ENCODE results near the gene TLR8. TPM values are rescaled to one million over a fixed set of nuclear protein-coding genes. Genes with fewer than 3 reads are reported as not detected.
A peak's percentile ranks its signal among the peaks of the same experiment; 100 is the strongest.

The TLR8 gene
- total RNA-seq, 2 experiments from 2014 or later, result not detected

DNA sequence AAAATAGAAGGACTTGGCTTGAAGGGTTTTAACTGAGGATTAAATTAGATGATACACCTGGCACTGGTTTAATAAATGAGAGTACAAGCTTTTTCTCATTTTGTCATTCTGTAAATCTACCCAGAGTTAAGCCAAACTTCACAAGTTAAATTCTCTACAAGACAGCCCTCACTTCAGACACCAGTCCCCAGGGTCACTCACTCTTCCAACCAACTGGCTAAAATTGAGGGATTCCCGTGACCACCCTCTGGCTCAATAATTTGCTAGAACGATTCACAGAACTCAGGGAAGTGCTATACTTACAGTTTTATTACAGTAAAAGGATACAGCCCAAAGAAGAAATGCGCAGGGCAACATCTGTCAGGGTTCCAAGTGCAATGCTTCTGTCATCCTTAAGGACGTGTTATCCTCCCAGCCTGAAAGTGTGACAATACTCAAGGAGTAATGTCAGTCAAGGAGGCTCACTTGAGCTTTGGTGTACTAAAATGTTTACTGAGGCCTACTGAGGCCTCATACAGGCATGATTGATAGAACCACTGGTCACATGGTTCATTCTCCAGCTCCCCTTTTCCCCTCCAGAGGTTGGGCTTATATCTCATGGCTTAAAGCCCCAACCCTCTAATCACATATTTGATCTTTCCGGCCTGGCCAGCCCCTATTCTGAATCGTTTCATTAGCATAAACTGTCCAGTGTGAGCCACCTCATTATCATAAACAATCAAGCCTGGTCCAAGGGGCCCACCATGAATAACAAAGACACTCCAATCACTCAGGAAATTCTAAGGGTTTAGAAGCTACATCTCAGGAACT lies 58.9 kb downstream of the TLR8 start:
- H3K27me3 Mint-ChIP-seq, result no peaks in the 10 kb centered on the region

DNA sequence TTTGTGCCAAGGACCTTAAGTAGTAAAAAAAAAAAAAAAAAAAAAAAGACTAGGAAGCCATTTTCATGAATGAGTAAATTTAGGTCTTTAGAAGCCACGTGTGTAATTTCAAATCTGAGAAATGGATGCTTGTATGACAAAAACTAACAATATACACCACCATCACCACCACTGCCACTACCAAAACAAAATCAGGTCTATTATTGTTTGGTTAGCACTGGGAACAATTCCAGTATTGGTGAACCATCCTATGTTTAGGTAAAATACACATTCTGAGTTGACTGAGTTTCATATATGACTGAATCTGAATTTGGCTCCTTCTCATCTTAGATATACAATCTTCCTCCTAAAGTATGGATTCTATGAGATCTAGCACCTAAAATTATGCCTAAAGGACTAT lies 59.7 kb downstream of the TLR8 start:
- no peak overlapping the region for H3K4me3 Mint-ChIP-seq
- no peak for DNase-seq
- no peaks in the 10 kb centered on the region for H3K9me3 Mint-ChIP-seq
- H3K36me3 Mint-ChIP-seq (ENCODE audit: low read depth), result no peaks in the 10 kb centered on the region
- CTCF ChIA-PET, result interaction anchor here (1.5 to 3.4 kb wide), 4 partner anchors 8 to 126 kb away, joined by 3 to 15 read pairs (median 6); no protein-coding TSS in a partner anchor
- POLR2A ChIA-PET, result interaction anchor here (0.6 to 25.0 kb wide), 4 partner anchors 12 to 119 kb away, joined by 3 to 1502 read pairs (median 718); partner anchors contain the start of gene TMSB4X
- peaks cover 63% of the 10 kb centered on the region for H3K4me1 Mint-ChIP-seq
- no peaks in the 10 kb centered on the region for H3K27me3 Mint-ChIP-seq
- peak overlapping the region; percentile 94 for H3K27ac Mint-ChIP-seq

More for the DNA sequence above, 58.9 kb downstream of the TLR8 start:
- DNase-seq, result no peak
- ChIA-PET POLR2A (interaction anchor here (8.3 to 25.0 kb wide), 3 partner anchors 11 to 119 kb away, joined by 94 to 1502 read pairs (median 1343); partner anchors contain the start of gene TMSB4X), CTCF (interaction anchor here (1.5 to 3.4 kb wide), 3 partner anchors 14 to 127 kb away, joined by 3 to 15 read pairs (median 8); no protein-coding TSS in a partner anchor)
- Mint-ChIP-seq H3K9me3 (no peaks in the 10 kb centered on the region), H3K4me1 (peaks cover 63% of the 10 kb centered on the region), H3K36me3 (ENCODE audit: low read depth) (no peaks in the 10 kb centered on the region), H3K4me3 (no peak overlapping the region), H3K27ac (peak overlapping the region; percentile 46)

- DNase-seq, result peak; percentile 48
- H3K36me3 Mint-ChIP-seq (ENCODE audit: low read depth), result peaks cover 5% of the 10 kb centered on the region
- peaks cover 55% of the 10 kb centered on the region for H3K4me1 Mint-ChIP-seq
- no peaks in the 10 kb centered on the region for H3K27me3 Mint-ChIP-seq
- no peaks in the 10 kb centered on the region for H3K9me3 Mint-ChIP-seq
- CTCF ChIA-PET, result interaction anchor here (1.1 to 5.2 kb wide), 6 partner anchors 10 to 124 kb away, joined by 4 to 44 read pairs (median 10); no protein-coding TSS in a partner anchor
- H3K27ac Mint-ChIP-seq, result peak overlapping the region; percentile 94
- POLR2A ChIA-PET, result interaction anchor here (0.7 to 25.0 kb wide), 8 partner anchors 10 to 767 kb away, joined by 3 to 1502 read pairs (median 51); partner anchors contain the start of genes OFD1, TMSB4X and TRAPPC2
- peak overlapping the region; percentile 63 for H3K4me3 Mint-ChIP-seq
Measured at GRCh38 chrX:12967711-12968465, 61.5 kb downstream of the TLR8 start.

- peak overlapping the region; percentile 85 for H3K4me3 Mint-ChIP-seq
- H3K4me1 Mint-ChIP-seq, result peaks cover 49% of the 10 kb centered on the region
- H3K9me3 Mint-ChIP-seq, result no peaks in the 10 kb centered on the region
- no peaks in the 10 kb centered on the region for H3K27me3 Mint-ChIP-seq
- H3K36me3 Mint-ChIP-seq (ENCODE audit: low read depth), result peaks cover 19% of the 10 kb centered on the region
- peak; percentile 62 for DNase-seq
- CTCF ChIA-PET, result interaction anchor here (0.7 to 14.0 kb wide), 8 partner anchors 8 to 676 kb away, joined by 3 to 210 read pairs (median 8); no protein-coding TSS in a partner anchor
- peak overlapping the region; percentile 97 for H3K27ac Mint-ChIP-seq
- POLR2A ChIA-PET, result interaction anchor here (0.7 to 25.0 kb wide), 8 partner anchors 7 to 517 kb away, joined by 3 to 1502 read pairs (median 104); partner anchors contain the start of gene TMSB4X
Measured at GRCh38 chrX:12970691-12971202, 64.3 kb downstream of the TLR8 start.

- Mint-ChIP-seq H3K4me3 (peak overlapping the region; percentile 85), H3K27ac (peak overlapping the region; percentile 97), H3K27me3 (no peaks in the 10 kb centered on the region), H3K9me3 (no peaks in the 10 kb centered on the region), H3K4me1 (peaks cover 45% of the 10 kb centered on the region), H3K36me3 (ENCODE audit: low read depth) (peaks cover 26% of the 10 kb centered on the region)
- DNase-seq, result peak; percentile 56
- CTCF ChIA-PET, result interaction anchor here (0.7 to 14.0 kb wide), 8 partner anchors 9 to 675 kb away, joined by 3 to 210 read pairs (median 7); no protein-coding TSS in a partner anchor
- POLR2A ChIA-PET, result interaction anchor here (1.4 to 25.0 kb wide), 8 partner anchors 6 to 517 kb away, joined by 5 to 1502 read pairs (median 104); partner anchors contain the start of gene TMSB4X
Measured at GRCh38 chrX:12971282-12972003, 65.0 kb downstream of the TLR8 start.

- Mint-ChIP-seq H3K9me3 (no peaks in the 10 kb centered on the region), H3K4me3 (peak overlapping the region; percentile 85), H3K36me3 (ENCODE audit: low read depth) (peaks cover 34% of the 10 kb centered on the region), H3K27me3 (no peaks in the 10 kb centered on the region), H3K27ac (peak overlapping the region; percentile 97), H3K4me1 (peaks cover 42% of the 10 kb centered on the region)
- no peak for DNase-seq
- CTCF ChIA-PET, result interaction anchor here (1.0 to 14.0 kb wide), 5 partner anchors 15 to 116 kb away, joined by 3 to 210 read pairs (median 31); no protein-coding TSS in a partner anchor
- POLR2A ChIA-PET, result interaction anchor here (1.0 to 25.0 kb wide), 9 partner anchors 5 to 516 kb away, joined by 4 to 1502 read pairs (median 94); partner anchors contain the start of gene TMSB4X
Measured at GRCh38 chrX:12972243-12972642, 65.8 kb downstream of the TLR8 start.

Other genes starting within 250 kb of the TLR8 start
- gene PRPS2, start 115.2 kb upstream of the TLR8 start, total RNA-seq, result 10 to 100 TPM; 64.6 to 66.9 TPM
- gene TLR7, start 39.5 kb upstream of the TLR8 start, total RNA-seq, result not detected
- over 10,000 TPM; 10,813 to 11,021 TPM for gene TMSB4X, start 68.5 kb downstream of the TLR8 start, total RNA-seq
- not detected for gene FAM9C, start 138.0 kb downstream of the TLR8 start, total RNA-seq

All from activated CD4-positive, alpha-beta memory T cell treated with anti-CD3 and anti-CD28 coated beads, Interleukin-2, amount 10 ng/mL, durations not matched to agents 7 days and 5 days (primary cell).